Activated CD8-positive, alpha-beta memory T cell treated with anti-CD3 and anti-CD28 coated beads, Interleukin-2, amount 50 U/mL, for 48 hours (primary cell): ENCODE data around the gene NUP93.
A peak's percentile ranks its signal among the peaks of the same experiment; 100 is the strongest.
"Not testable (repeated sequence)": the region's sequence is repeated elsewhere in the genome, so short reads cannot be mapped to it uniquely, and the experiment has no call there.

Experiments used
- DNase-seq: peaks from one replicate; pipeline ENCODE4 v3.0.0-alpha.2; 2020

The NUP93 gene

DNA sequence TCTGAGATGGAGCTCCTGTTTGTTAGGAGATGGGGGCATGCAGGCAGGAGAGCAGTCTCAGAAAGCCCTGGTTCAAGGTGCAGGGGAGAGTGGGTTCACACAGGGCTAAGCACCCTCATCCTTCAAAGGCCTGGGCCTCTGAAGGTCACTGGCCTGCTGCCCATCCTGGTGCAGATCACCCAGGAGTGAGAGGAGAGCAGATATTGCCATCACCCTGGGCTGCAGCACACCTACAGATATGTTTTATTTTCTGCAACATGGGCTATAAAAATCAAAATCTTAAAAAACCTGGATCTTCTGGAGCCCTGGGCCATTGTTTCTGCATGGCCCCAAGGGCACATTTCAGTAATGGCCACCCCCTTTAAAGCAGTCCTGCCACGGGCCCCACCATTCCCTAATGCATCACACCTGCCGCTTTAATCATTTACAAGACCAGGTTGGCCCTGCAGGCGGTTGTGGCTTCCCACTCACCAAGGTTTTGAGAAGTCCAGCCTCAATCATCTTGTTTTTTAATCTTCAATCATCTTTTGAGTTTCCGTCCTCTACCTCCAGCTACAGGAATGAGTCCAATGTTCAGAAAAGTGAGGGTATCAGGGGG lies 20.4 kb upstream of the NUP93 start:
- DNase-seq, result peak; percentile 56

DNA sequence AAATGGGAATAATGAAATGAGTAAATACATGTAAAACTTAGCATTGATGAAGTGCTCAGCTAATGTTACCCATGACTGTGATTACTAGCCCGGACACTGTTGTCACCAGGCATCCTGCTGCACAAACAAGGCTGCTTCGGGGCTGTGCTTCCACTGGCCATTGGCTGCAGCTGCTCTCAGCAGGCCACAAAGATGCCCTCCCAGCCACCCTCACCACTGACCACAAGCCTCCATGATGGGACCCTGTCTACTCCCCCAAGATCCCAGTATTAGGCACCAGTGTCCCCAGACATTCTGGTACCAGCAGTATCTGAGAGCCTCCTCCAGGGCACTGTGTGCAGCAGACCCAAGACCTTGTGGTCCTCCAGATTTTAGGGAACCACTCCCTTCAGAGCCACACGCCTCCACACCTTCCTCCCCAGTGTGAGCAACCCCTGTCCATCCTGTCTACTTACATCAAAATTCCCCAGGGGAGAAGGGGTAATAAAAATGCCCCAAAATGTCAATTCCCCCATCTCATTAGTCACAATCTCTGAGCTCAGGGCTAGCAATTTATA lies 19.7 kb upstream of the NUP93 start:
- DNase-seq, result peak; percentile 50

DNA sequence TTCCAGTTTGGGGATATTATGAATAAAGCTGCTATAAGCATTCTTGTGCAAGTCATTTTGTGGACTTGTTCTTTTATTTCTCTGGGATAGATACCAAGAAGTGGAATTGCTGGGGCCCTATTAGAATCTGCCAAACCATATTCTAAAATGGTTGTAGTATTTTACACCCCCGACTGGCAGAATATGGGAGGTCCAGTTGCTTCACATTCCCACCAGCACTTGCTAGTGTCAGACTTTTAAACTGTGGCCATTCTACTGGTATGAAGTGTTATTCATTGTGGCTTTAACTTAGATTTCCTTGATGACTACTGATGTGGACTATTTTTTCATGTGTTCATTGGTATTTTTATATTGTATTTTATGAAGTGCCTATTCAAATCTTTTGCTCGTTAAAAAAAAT lies 18.1 kb upstream of the NUP93 start:
- DNase-seq, result peak; percentile 1

DNA sequence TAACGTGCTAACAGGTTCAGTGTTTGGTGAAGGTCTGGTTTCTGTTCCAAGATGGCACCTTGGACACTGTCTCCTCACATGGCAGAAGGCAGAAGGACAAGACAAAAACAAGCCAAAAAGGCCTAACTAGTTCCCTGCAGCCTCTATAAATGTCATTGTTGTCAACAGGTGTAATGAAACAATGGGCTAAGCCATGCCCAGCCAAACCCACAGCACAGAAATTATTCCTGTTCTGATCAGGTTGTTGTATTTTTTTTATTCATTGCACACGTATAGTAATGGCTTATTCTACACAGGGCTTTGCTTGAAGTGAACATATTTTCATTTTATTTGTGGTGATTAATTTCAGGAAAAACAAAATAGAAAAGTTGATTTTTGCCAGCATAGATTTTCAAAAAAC lies 16.1 kb upstream of the NUP93 start:
- peak; percentile 6 for DNase-seq

DNA sequence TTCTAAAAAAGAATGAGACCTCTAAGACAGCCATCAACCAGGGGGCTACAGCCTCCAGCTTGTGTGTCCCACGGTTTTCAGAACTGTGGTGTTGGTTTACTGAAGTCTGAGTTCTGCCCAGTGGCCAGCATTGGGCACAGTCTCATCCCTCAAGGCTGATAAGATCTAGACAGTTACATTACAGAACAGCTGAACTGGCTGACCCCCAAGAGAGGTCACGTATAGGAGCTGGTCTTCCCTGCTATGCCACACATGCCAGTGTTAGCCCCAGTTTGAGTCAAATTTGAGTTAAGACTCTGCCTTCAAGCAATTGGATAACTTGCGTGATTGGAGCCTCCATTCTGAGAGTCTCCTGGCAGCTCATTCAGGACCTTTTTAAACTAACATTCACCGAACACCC lies 14.8 kb upstream of the NUP93 start:
- peak; percentile 36 for DNase-seq

DNA sequence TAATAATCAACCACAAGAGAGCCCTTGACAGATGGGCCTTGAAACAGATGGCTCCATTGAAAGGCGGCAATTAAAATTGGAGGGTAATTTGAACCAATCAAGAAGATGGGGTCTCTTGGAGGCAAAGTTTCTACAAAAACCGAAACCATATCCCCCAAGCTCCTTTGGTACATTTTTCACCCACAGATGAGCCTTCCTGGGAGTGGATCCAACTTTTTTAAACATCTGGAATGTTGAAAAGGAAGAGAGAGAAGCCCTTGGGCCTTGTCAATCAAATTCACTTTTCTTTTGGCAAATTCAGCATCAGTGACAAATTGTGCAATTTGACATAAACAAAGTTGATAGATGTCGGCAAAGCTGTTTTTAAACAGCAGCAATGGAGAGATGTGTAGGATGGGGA lies 13.2 kb upstream of the NUP93 start:
- no peak for DNase-seq

DNA sequence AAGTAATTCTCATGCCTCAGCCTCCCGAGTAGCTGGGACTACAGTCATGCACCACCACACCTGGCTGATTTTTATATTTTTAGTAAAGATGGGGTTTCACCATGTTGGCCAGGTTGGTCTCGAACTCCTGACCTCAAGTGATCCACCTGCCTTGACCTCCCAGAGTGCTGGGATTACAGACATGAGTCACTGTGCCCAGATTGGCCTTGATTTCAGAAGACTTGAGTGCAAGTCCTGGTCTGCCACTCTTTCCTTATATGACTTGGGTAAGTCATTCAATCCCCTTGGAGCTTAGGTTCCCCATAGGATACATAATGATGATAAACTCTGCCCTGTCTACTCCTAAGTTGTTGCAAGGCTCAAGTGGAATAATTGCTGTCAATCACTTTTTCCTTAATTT lies 12.4 kb upstream of the NUP93 start:
- DNase-seq, result peak; percentile 4

DNA sequence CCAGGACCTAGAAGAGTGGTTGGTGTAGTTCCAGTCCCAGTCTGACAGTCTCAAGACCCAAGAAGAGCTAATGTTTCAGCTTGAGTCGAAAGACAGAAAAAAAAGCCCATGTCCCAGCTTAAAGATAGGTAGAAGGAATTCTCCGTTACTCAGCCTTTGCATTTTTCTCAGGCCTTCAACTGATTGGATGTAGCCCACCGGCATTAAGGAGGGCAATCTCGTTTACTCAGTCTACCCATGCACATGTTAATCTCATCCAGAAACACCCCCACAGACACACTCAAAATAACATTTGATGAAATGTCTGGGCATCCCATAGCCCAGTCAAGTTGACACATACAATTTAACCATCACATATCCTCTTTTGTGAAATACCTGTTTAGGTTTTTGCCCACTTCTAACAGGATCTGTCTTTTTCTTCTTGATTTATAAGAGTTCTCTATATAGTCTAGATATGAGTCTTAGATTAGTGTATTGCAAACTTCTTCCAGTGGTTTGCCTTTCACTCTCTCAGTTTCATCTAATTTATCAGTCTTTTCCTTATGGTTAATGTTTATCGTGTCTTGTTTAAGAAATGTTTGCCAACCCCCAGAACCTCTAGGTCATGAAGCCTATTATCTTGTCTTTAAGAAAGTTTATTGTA lies 7.6 kb upstream of the NUP93 start:
- peak; percentile 8 for DNase-seq

DNA sequence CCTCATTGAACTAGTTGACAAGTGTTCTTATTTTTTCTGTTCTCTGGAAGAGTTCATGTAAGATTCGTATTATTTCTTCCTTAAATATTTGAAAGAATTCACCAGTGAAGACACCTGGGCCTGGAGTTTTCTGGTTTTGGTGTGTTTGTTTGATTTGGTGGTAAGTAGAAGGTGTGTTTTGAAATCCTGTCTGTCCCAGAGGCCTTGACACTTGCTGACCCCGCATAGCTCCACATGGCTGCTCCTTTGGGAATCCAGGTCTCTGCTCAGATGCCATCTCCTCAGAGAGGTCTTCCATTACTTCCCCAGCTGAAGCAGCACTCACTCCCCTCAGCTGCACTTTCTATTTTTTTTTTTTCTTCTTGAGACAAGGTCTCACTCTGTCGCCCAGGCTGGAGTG lies 5.7 kb upstream of the NUP93 start:
- DNase-seq, result no peak

DNA sequence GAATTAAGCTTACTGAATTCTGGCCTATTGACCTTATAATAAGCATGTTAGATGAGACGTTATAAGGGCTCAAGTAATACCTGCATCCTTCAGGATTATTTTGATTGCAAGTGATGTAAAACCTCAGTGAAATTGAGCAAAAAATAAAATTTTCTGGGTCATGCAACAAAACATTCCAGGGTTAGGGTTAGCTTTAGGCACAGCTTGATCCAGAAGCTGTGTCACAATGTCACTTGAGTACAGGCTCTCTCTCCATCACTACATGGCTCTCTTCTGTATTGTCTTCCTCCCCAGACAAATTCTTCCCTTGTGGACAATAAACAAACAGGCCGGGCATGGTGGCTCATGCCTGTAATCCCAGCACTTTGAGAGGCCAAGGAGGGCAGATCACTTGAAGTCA lies 3.6 kb upstream of the NUP93 start:
- DNase-seq, result no peak

DNA sequence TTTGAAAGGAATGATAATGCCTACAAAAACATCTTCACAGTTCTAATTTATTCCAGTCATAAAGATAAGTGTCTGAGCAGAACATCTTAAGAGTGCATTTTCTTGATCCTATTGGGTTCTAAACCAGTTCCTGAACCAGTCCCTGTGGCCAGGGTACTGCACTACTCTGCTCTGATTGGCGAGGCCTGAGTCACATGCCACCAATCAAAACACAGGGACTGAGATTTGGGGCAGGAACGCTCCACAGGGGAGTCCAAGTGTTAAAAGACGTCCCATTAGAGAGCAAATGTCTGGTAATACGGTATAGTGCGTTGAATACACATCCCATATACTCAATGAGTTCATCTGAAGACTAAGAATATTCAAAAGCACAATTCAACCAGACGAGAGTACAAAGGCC lies 3.0 kb upstream of the NUP93 start:
- DNase-seq, result no peak

DNA sequence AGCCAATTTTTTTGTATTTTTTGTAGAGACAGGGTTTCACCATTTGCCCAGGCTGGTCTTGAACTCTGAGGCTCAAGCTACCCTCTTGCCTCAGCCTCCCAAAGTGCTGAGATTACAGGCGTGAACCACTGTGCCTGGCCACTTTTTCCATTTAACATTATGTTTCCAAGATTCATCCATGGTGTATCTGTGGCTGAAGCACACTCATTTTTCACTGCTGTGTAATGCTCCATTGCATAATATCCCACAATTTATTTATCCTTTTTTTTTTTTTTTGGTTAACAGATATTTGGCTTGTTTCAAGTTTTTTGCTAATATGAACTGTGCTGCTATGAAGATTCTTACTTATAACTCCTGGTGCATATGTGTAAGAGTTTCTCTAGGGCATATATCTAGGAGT lies 1.9 kb upstream of the NUP93 start:
- DNase-seq, result no peak

DNA sequence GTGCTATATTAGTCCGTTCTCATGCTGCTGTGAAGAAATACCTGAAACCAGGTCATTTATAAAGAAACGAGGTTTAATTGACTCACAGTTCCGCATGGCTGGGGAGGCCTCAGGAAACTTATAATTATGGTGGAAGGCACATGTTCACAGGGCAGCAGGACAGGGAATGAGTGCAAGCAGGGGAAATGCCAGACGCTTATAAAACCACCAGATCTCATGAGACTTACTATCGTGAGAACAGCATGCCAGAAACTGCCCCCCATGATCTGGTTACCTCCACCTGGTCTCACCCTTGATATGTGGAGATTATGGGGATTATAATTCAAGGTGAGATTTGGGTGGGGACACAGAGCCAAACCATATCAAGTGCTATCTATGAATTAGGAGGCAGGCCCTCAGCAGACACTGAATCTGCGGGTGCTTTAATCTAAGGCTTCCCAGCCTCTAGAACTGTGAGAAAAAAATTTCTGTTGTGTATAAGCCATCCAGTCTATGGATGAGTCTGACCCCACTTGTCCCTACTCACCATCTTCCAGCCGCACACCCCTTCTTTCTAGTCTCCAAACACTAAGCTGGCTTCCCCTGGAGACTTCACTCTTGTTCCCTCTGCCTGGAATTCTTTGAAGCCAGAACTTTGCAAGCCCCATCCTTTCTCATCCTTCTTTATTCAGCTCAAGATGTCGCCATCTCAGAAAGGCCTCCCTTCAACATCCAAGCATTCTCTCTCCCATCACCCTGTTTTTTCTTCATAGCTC lies 772 bp upstream of the NUP93 start:
- no peak for DNase-seq

DNA sequence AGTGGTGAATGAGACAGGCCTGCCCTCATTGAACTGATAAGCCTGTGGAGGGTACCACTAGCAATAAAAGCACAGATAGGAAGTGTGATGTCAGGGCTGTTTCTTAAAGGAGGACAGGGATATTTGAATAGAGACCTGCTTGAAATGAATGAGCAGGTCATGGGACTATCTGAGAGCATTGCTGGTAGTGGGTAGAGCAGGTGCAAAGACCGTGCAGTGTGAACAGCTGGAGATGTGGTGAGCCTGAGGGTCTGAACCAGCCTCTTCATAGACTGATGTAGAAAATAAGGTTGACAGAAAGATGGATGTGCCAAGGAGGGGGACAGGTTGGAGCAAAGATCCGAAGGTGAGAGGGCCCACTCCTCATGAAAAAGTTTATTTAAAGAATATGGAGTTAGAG lies 2.4 kb downstream of the NUP93 start:
- no peak for DNase-seq

DNA sequence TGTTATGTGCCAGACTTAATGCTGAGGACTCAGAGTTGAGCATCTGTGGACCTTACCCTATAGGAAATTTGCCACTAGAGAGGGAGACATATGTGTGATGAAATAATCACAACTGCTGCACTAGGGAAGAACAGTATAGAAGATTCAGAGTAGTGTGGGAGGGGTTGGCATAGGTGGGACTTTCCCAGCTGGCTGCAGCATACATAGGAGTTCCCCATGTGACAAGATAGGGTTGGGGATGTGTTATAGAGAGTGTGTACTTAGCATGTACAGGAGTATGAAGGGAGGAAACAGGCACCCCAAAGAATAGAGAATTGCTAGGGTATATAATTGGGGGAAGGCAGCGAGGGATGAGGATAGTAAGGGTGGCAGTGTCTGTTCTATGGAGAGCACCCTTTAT lies 2.9 kb downstream of the NUP93 start:
- no peak for DNase-seq

DNA sequence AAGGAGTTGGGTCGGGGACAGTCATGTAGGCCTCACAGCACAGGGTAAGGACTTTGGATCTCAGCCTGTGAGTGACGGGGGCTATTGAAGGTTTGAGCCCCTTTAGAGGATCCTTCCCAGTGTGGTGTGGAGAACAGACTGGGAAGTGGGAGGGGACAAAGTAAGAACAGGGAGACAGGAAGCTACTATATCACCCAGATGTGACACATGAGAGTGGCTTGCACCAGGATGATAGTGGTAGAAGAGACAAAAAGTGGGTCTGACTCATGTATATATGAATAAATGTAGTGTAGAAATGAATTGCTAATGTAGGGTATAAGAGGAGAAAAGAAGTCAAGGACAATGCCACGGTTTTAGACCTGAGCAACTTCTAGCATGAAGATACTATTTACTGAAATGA lies 4.5 kb downstream of the NUP93 start:
- DNase-seq, result no peak

DNA sequence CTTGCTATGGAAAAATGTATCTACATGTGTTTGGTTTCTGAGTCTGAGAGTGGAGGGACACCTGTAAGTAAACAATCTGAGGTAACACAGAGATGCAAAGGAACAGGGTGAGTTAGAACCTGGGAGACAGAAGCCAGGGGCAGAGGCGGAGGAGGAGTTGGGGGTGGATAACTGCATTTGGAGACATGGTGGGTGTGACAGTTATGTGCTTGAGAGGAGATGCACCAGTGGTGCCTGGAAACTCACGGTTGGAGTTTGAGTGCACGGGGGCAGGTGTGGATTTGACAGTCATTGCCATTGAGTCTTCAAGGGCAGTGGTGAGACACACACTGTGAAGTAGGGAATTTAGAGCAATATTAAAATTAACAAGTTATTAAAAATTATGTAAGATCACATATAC lies 6.5 kb downstream of the NUP93 start:
- DNase-seq, result no peak

DNA sequence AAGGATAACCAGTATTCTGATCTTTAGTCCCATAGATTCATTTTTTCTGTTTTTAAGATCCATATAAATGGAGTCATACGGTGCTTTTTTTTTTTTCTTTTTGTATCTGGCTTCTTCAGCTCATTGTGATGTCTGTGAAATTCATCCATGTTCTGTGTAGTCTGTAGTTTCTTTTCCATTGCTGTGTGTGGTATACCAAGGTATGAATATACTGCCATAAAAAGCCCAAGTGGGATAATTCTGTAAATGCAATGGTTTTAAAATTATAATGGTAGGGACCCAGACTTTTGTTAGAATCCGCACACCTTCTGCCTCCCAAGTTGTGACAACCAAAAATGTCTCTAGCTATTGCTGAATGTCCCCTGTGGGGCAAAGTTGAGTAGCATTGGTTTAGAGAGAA lies 7.6 kb downstream of the NUP93 start:
- DNase-seq, result no peak

DNA sequence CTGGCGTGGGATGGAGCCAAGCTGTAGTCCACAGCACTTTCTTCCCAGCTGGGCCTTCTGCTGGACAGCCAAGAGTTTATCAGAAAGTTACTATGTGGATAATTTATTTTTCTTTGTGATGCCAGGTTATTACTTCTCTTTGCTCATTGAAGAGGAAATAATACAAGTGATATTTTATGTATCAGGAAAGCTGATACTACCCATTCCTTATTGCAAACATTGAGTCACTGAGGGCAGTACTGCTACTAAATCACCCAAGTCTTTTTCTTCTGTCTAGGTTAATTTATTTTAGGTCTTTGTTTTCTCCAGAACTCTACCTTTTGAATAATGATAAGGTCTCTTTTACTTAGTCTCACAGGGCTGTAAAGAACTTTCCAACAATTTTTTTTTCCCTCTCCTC lies 8.3 kb downstream of the NUP93 start:
- DNase-seq, result no peak

DNA sequence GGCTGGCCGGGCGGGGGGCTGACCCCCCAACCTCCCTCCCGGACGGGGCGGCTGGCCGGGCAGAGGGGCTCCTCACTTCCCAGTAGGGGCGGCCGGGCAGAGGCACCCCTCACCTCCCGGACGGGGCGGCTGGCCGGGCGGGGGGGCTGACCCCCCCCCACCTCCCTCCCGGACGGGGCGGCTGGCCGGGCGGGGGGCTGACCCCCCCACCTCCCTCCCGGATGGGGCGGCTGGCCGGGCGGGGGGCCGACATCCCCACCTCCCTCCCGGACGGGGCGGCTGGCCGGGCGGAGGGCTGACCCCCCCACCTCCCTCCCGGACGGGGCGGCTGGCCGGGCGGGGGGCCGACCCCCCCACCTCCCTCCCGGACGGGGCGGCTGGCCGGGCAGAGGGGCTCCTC lies 9.4 kb downstream of the NUP93 start:
- DNase-seq, result not testable (repeated sequence)

DNA sequence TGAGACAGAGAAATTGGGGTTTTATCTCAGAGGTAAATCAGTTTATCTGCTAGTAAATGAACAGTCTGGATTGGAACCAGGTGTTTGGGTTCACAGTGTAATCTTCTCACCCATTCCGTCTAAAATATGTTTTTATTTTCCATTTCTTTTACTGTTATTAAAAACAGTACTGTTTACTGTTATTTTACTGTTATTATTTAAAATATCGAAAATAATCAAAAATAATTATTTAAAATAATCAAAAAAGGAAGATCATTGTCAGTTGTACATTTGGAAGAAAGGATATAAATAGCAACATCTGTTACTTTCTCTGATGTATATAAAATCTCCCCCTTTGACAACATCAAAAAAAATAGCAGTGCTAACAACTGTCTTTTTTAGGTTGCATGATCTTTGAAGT lies 11.5 kb downstream of the NUP93 start:
- DNase-seq, result no peak

DNA sequence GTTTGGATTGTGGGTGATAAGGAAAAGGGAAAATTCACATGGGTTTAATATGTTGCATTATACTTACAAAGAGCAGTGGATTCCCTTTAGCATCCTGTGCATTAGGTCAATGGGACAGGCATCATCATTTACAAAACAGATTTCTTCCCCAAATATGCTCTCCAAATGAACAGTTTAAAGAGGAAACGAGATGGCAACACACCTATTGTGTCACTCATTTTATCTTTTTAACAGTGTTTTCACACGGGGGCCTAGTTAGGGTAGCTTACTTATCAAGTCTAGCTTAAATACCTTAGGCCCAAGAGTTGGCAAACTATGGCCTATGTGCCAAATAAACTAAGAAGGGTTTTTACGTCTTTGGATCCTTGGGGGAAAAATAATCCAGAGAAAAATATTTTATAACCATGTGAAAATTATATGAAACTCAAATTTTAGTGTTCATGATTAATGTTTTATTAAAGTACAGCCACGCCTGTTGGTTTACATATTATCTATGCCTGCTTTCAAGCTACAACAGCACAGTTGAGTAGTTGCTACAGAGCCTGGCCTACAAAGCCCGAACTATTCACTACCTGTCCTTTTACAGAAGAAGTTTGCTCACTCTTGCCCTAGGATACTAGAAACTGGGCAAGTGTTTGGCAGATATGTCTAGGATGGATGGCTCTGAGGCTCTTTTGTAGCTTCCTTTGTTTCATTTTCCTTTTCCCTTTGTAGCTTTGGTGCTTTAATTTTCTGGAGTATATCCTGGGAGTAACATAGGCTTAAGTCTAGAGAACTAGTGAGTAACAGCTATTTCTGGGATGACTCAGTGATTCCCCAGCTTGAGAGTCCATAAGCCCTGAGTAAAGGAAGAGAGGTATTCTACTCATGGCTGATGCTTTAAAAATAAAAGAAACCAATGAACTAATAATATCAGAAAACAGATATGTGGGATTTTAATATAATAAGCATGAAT lies 12.4 kb downstream of the NUP93 start:
- no peak for DNase-seq

DNA sequence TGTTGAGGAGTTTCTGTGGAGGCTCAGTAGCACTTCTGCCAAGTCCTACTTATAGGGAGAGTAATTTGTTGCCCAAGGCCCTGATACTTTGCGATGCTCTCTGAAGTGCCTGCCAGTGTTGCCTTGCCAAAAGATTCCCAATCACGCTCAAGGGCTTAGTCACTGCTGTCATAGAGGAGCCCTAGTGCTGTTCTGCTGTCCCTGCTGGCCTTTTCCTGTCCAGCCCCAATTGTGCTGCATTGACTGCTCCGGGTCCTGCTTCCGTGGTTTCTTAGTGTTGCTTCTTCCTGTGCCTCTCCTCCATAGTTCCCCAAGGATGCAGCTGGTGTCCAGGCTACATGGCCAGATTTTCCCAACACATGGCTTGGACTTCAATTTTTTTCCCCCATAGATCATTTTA lies 13.9 kb downstream of the NUP93 start:
- no peak for DNase-seq
